Measurements from ENCODE around the gene DBP. TPM values are rescaled to one million over a fixed set of nuclear protein-coding genes. Genes with fewer than 3 reads are reported as not detected.
"Not testable (repeated sequence)": the region's sequence is repeated elsewhere in the genome, so short reads cannot be mapped to it uniquely, and the experiment has no call there.

The DBP gene
- total RNA-seq, 1 experiment from 2014 or later, result 24.4 TPM

GRCh38 chr19:48639483-48640375, 2.5 kb upstream of the DBP start:
- no peak overlapping the region for H3K4me3 ChIP-seq
- H3K27me3 ChIP-seq, result no peaks in the 10 kb centered on the region
- DNase-seq, result no peak
- H3K27ac ChIP-seq, result no peak overlapping the region
- H3K36me3 ChIP-seq, result no peaks in the 10 kb centered on the region
- peaks cover 12% of the 10 kb centered on the region for H3K4me1 ChIP-seq
- no peaks in the 10 kb centered on the region for H3K9me3 ChIP-seq (replicated peaks)

GRCh38 chr19:48638831-48639381, 1.7 kb upstream of the DBP start:
- no peaks in the 10 kb centered on the region for H3K36me3 ChIP-seq
- H3K27ac ChIP-seq, result no peak overlapping the region
- H3K27me3 ChIP-seq, result no peaks in the 10 kb centered on the region
- DNase-seq, result no peak
- H3K4me1 ChIP-seq, result peaks cover 17% of the 10 kb centered on the region
- no peaks in the 10 kb centered on the region for H3K9me3 ChIP-seq (replicated peaks)
- peak overlapping the region; percentile 57; the same call in 1 of the 2 replicates for H3K4me3 ChIP-seq

GRCh38 chr19:48637948-48638830, 1.0 kb upstream of the DBP start:
- peak; percentile 91 to 94 for DNase-seq
- peak overlapping the region; percentile 88 for H3K27ac ChIP-seq
- peaks cover 24% of the 10 kb centered on the region for H3K4me1 ChIP-seq
- H3K9me3 ChIP-seq (replicated peaks), result no peaks in the 10 kb centered on the region
- peak overlapping the region; percentile 57 for H3K4me3 ChIP-seq
- no peaks in the 10 kb centered on the region for H3K36me3 ChIP-seq
- no peaks in the 10 kb centered on the region for H3K27me3 ChIP-seq

GRCh38 chr19:48637449-48637947, 319 bp upstream of the DBP start:
- Histone ChIP-seq H3K27ac (peak overlapping the region; percentile 88), H3K4me1 (peaks cover 26% of the 10 kb centered on the region), H3K27me3 (no peaks in the 10 kb centered on the region), H3K36me3 (no peaks in the 10 kb centered on the region), H3K4me3 (peak overlapping the region; percentile 57), H3K9me3 (replicated peaks) (no peaks in the 10 kb centered on the region)
- DNase-seq, result peak; percentile 99 to 100

GRCh38 chr19:48635966-48636858, 967 bp downstream of the DBP start:
- Histone ChIP-seq H3K9me3 (replicated peaks) (no peaks in the 10 kb centered on the region), H3K27me3 (no peaks in the 10 kb centered on the region), H3K27ac (no peak overlapping the region), H3K36me3 (no peaks in the 10 kb centered on the region), H3K4me1 (peaks cover 26% of the 10 kb centered on the region), H3K4me3 (peak overlapping the region; percentile 57)
- no peak for DNase-seq

- DNase-seq, result peak; percentile 44 to 75
- peaks cover 26% of the 10 kb centered on the region for H3K4me1 ChIP-seq
- no peaks in the 10 kb centered on the region for H3K9me3 ChIP-seq (replicated peaks)
- H3K4me3 ChIP-seq, result peak overlapping the region; percentile 50
- no peaks in the 10 kb centered on the region for H3K36me3 ChIP-seq
- peak overlapping the region; percentile 58 for H3K27ac ChIP-seq
- no peaks in the 10 kb centered on the region for H3K27me3 ChIP-seq
These were observed 1.8 kb downstream of the DBP start for GRCh38 chr19:48635263-48635965.

- H3K27ac ChIP-seq, result peak overlapping the region; percentile 58
- H3K9me3 ChIP-seq (replicated peaks), result no peaks in the 10 kb centered on the region
- H3K36me3 ChIP-seq, result peaks cover 3% of the 10 kb centered on the region; the same call in 1 of the 2 replicates
- peak overlapping the region; percentile 50 for H3K4me3 ChIP-seq
- H3K4me1 ChIP-seq, result peaks cover 26% of the 10 kb centered on the region
- DNase-seq, result peak; percentile 96 to 97
- no peaks in the 10 kb centered on the region for H3K27me3 ChIP-seq
These were observed 2.5 kb downstream of the DBP start for GRCh38 chr19:48634424-48635262.

- Histone ChIP-seq H3K27ac (peak overlapping the region; percentile 58), H3K36me3 (peaks cover 6% of the 10 kb centered on the region; the same call in 1 of the 2 replicates), H3K9me3 (replicated peaks) (no peaks in the 10 kb centered on the region), H3K4me1 (peaks cover 26% of the 10 kb centered on the region), H3K4me3 (peak overlapping the region; percentile 50), H3K27me3 (no peaks in the 10 kb centered on the region)
- DNase-seq, result no peak
These were observed 3.2 kb downstream of the DBP start for GRCh38 chr19:48634036-48634342.

- no peaks in the 10 kb centered on the region for H3K27me3 ChIP-seq
- H3K27ac ChIP-seq, result peak overlapping the region; percentile 58; the same call in 1 of the 2 replicates
- DNase-seq, result no peak
- H3K36me3 ChIP-seq, result peaks cover 6% of the 10 kb centered on the region; the same call in 1 of the 2 replicates
- H3K9me3 ChIP-seq (replicated peaks), result no peaks in the 10 kb centered on the region
- H3K4me1 ChIP-seq, result peaks cover 23% of the 10 kb centered on the region
- H3K4me3 ChIP-seq, result peak overlapping the region; percentile 50
These were observed 3.8 kb downstream of the DBP start for GRCh38 chr19:48633148-48634035.

- Histone ChIP-seq H3K4me1 (peaks cover 21% of the 10 kb centered on the region), H3K27ac (no peak overlapping the region), H3K27me3 (no peaks in the 10 kb centered on the region), H3K36me3 (peaks cover 6% of the 10 kb centered on the region; the same call in 1 of the 2 replicates), H3K4me3 (no peak overlapping the region), H3K9me3 (replicated peaks) (no peaks in the 10 kb centered on the region)
- peak in 1 of 2 experiments; percentile 45 for DNase-seq
These were observed 4.5 kb downstream of the DBP start for GRCh38 chr19:48632692-48633147.

- not testable (repeated sequence) for DNase-seq; H3K27ac ChIP-seq; H3K9me3 ChIP-seq (replicated peaks); H3K36me3 ChIP-seq; H3K4me3 ChIP-seq; H3K27me3 ChIP-seq
- peaks cover 21% of the 10 kb centered on the region for H3K4me1 ChIP-seq
These were observed 4.9 kb downstream of the DBP start for GRCh38 chr19:48632286-48632685.

- peaks cover 6% of the 10 kb centered on the region; the same call in 1 of the 2 replicates for H3K36me3 ChIP-seq
- no peak for DNase-seq
- no peak overlapping the region for H3K4me3 ChIP-seq
- H3K27me3 ChIP-seq, result no peaks in the 10 kb centered on the region
- no peak overlapping the region for H3K27ac ChIP-seq
- H3K9me3 ChIP-seq (replicated peaks), result no peaks in the 10 kb centered on the region
- H3K4me1 ChIP-seq, result peaks cover 19% of the 10 kb centered on the region
These were observed 6.0 kb downstream of the DBP start for GRCh38 chr19:48631225-48631624.
